GM23338 (cell line): ENCODE results near the gene RRAS. TPM values are rescaled to one million over a fixed set of nuclear protein-coding genes. Genes with fewer than 3 reads are reported as not detected.

Source experiments
- ATAC-seq: fragments of 200-7000 bp; cut with Tn5 transposase; 3 replicates; pipeline ENCODE4 v1.9.1; 2020
- DNase-seq: peaks from one replicate; pipeline ENCODE4 v3.0.0-alpha.2; 2015; ENCODE audit warnings: low spot score
- H2AFZ ChIP-seq: fragments of 200-600 bp; sonication (generic); 2 replicates; pipeline ENCODE4 v1.8.0; 2016; ENCODE audit warnings: antibody characterized with exemption, mild to moderate bottlenecking, moderate library complexity
- H3F3A ChIP-seq: fragments of 200-600 bp; sonication (generic); replicated peaks from 2 replicates; pipeline ENCODE4 v1.8.0; 2017; ENCODE audit warnings: antibody characterized with exemption, mixed run types, low read depth
- H3K27ac ChIP-seq: fragments of 200-600 bp; sonication (generic); 2 replicates; pipeline ENCODE4 v1.6.1; 2016; ENCODE audit warnings: low read depth
- H3K27me3 ChIP-seq: fragments of 200-600 bp; sonication (generic); 2 replicates; pipeline ENCODE4 v1.8.0; 2016; ENCODE audit warnings: mild to moderate bottlenecking, mixed run types, moderate library complexity; ENCODE audit not compliant: insufficient read depth
- H3K36me3 ChIP-seq: fragments of 200-600 bp; sonication (generic); 2 replicates; pipeline ENCODE4 v1.8.0; 2016; ENCODE audit warnings: mild to moderate bottlenecking; ENCODE audit not compliant: insufficient read depth
- H3K4me1 ChIP-seq: fragments of 200-600 bp; sonication (generic); 2 replicates; pipeline ENCODE4 v1.8.0; 2016; ENCODE audit warnings: mild to moderate bottlenecking, moderate library complexity; ENCODE audit not compliant: insufficient read depth
- H3K4me2 ChIP-seq: fragments of 200-600 bp; sonication (generic); 2 replicates; pipeline ENCODE4 v1.7.1; 2017; ENCODE audit warnings: mixed run types
- H3K4me3 ChIP-seq: fragments of 200-600 bp; sonication (generic); 2 replicates; pipeline ENCODE4 v1.6.1; 2016; ENCODE audit warnings: mixed run types
- H3K79me2 ChIP-seq: fragments of 200-600 bp; sonication (generic); replicated peaks from 2 replicates; pipeline ENCODE4 v1.8.0; 2017; ENCODE audit warnings: mild to moderate bottlenecking; ENCODE audit not compliant: insufficient read depth
- H3K9me2 ChIP-seq: fragments of 200-600 bp; sonication (generic); 2 replicates; pipeline ENCODE4 v1.8.0; 2017; ENCODE audit not compliant: insufficient read depth
- H4K20me1 ChIP-seq: fragments of 200-600 bp; sonication (generic); replicated peaks from 2 replicates; pipeline ENCODE4 v1.8.0; 2017; ENCODE audit warnings: mild to moderate bottlenecking; ENCODE audit not compliant: insufficient read depth
- H3K27ac Mint-ChIP-seq: 2 replicates; pipeline ENCODE4 v1.8.0; 2020; ENCODE audit warnings: inconsistent platforms, mild to moderate bottlenecking, moderate library complexity, mixed read lengths
- H3K27me3 Mint-ChIP-seq: 3 replicates; pipeline ENCODE4 v1.8.0; 2022; ENCODE audit warnings: low read depth, mild to moderate bottlenecking, moderate library complexity, mixed read lengths, inconsistent platforms; ENCODE audit not compliant: insufficient read depth, poor library complexity
- H3K36me3 Mint-ChIP-seq: 3 replicates; pipeline ENCODE4 v1.8.0; 2021; ENCODE audit warnings: low read depth, mild to moderate bottlenecking, inconsistent platforms, moderate library complexity, mixed read lengths
- H3K4me1 Mint-ChIP-seq: 3 replicates; pipeline ENCODE4 v1.8.0; 2020; ENCODE audit warnings: mild to moderate bottlenecking, inconsistent platforms, mixed read lengths
- H3K4me3 Mint-ChIP-seq: 3 replicates; pipeline ENCODE4 v1.8.0; 2021; ENCODE audit warnings: moderate library complexity, mild to moderate bottlenecking, inconsistent platforms, mixed read lengths
- H3K9me3 Mint-ChIP-seq: 3 replicates; pipeline ENCODE4 v1.8.0; 2020; ENCODE audit warnings: moderate library complexity, mild to moderate bottlenecking, inconsistent platforms, mixed read lengths
- CTCF ChIP-seq, 2 experiments: fragments of 200-600 bp in 1 of 2; sonication (generic) in 1 of 2; conservative IDR thresholded peaks; 2 replicates each; pipeline versions ENCODE4 v1.5.1 to v1.6.1; 2016 to 2017; ENCODE audit warnings: antibody characterized with exemption in 2 of 2, low read depth in 2 of 2, mild to moderate bottlenecking in 2 of 2, moderate library complexity in 1 of 2
- ETS1 ChIP-seq: IDR thresholded peaks from 2 replicates; pipeline ENCODE4 v1.6.1; 2016; ENCODE audit warnings: antibody characterized with exemption
- EZH2 ChIP-seq: fragments of 200-600 bp; sonication (generic); IDR thresholded peaks from one replicate; pipeline ENCODE4 v1.8.0; 2017; ENCODE audit warnings: antibody characterized with exemption, mild to moderate bottlenecking, low read depth; ENCODE audit not compliant: unreplicated experiment
- EZH2phosphoT487 ChIP-seq: fragments of 200-600 bp; sonication (generic); IDR thresholded peaks from one replicate; pipeline ENCODE4 v1.8.1; 2018; ENCODE audit warnings: antibody characterized with exemption; ENCODE audit not compliant: unreplicated experiment
- JUNB ChIP-seq: IDR thresholded peaks from one replicate; pipeline ENCODE4 v1.6.1; 2016; ENCODE audit warnings: antibody characterized with exemption; ENCODE audit not compliant: unreplicated experiment
- NANOG ChIP-seq: IDR thresholded peaks from 2 replicates; pipeline ENCODE4 v1.6.1; 2016; ENCODE audit warnings: antibody characterized with exemption, borderline replicate concordance
- POLR2AphosphoS5 ChIP-seq: IDR thresholded peaks from 2 replicates; pipeline ENCODE4 v1.6.1; 2016; ENCODE audit warnings: antibody characterized with exemption, low read depth
- STAT1 ChIP-seq: IDR thresholded peaks from one replicate; pipeline ENCODE4 v1.6.1; 2016; ENCODE audit warnings: antibody characterized with exemption; ENCODE audit not compliant: unreplicated experiment
- ZNF114 ChIP-seq: fragments of 250-450 bp; sonication (Bioruptor Pico); IDR thresholded peaks from 2 replicates; pipeline ENCODE4 v1.5.0; 2020; ENCODE audit warnings: mild to moderate bottlenecking, moderate library complexity
- ZNF331 ChIP-seq: fragments of 250-450 bp; sonication (Bioruptor Pico); IDR thresholded peaks from 2 replicates; pipeline ENCODE4 v1.5.0; 2020; ENCODE audit warnings: low read depth, mild to moderate bottlenecking, moderate library complexity
- ZNF462 ChIP-seq: fragments of 250-450 bp; sonication (Bioruptor Pico); IDR thresholded peaks from 2 replicates; pipeline ENCODE4 v1.5.0; 2020; ENCODE audit warnings: mild to moderate bottlenecking, moderate library complexity
- polyA plus RNA-seq: library from polyadenylated mRNA; unstranded; fragments of >200 nt; fragmentation: Nextera tagmentation; extraction: Ambion mirVana; gene quantifications from 2 replicates; pipeline ENCODE4 v1.2.1, GENCODE V29; 2016
- total RNA-seq: library from RNA; depleted of rRNA; stranded (reverse); fragments of >200 nt; shearing (Covaris generic); gene quantifications from 2 replicates; pipeline ENCODE4 v1.2.3, GENCODE V29; 2014
- TF ChIP-seq, protein P1 (sequence below): IDR thresholded peaks from one replicate; pipeline ENCODE4 v1.6.1; 2018; ENCODE audit warnings: antibody characterized with exemption; ENCODE audit not compliant: unreplicated experiment

RRAS gene
- total and polyA plus RNA-seq, 2 experiments from 2014 or later = 9.3 to 30.0 TPM

DNA sequence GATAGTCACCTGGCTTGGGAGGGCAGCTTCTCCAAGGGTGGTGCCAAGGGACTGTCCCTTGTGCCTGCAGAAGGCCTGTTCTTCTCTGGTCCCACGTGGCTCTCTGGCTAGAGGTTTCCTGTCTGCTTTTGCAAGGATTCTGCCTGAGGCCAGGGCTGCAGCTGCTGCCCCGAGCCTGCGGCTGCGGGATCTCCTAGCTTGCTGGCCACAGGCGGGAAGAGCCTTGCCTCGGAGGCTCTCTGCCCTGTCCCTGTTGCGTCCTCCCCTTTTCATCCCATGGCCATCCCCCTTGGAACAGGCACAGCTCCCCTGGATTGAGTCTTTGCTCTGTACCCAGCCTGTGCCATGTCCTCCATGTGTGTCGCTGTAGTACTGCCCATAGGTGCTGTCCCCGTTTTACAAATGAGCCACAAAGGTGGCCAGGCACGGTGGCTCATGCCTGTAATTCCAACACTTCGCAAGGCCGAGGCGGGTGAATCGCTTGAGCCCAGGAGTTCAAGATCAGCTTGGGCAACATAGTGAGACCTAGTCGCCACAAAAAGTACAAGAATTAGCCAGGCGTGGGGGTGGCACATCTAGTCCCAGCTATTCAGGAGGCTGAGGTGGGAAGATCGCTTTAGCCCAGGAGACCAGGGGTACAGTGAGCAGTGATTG lies 16.6 kb upstream of the RRAS start:
- ATAC-seq = no peak
- H3F3A ChIP-seq = peaks cover 9% of the 10 kb centered on the region; the same call in 1 of the 2 replicates
- no peaks in the 10 kb centered on the region for H3K4me1 ChIP-seq
- H3K9me3 Mint-ChIP-seq = peaks cover 19% of the 10 kb centered on the region
- H3K27ac ChIP-seq = no peak overlapping the region
- H3K4me3 ChIP-seq = no peak overlapping the region
- H4K20me1 ChIP-seq = peaks cover 6% of the 10 kb centered on the region
- no peak for DNase-seq
- H3K4me3 Mint-ChIP-seq = no peak overlapping the region; the same call in 2 of the 3 replicates
- H3K79me2 ChIP-seq = no peaks in the 10 kb centered on the region
- peaks cover 17% of the 10 kb centered on the region for H3K36me3 ChIP-seq
- H3K27ac Mint-ChIP-seq = peak overlapping the region; percentile 86; the same call in 1 of the 2 replicates
- peaks cover 81% of the 10 kb centered on the region for H3K36me3 Mint-ChIP-seq
- TF ChIP-seq EZH2phosphoT487 (no peak), EZH2 (no peak), POLR2AphosphoS5 (no peak), ETS1 (no peak), CTCF (conservative IDR thresholded peaks at IDR 0.05; ENCODE audit: low read depth in 2 of 2) (no peak), ZNF462 (CRISPR knock-in tag) (no peak), ZNF331 (CRISPR knock-in tag) (no peak), ZNF114 (CRISPR knock-in tag) (no peak), STAT1 (no peak), NANOG (no peak), JUNB (no peak)
- TF ChIP-seq, protein P1, sequence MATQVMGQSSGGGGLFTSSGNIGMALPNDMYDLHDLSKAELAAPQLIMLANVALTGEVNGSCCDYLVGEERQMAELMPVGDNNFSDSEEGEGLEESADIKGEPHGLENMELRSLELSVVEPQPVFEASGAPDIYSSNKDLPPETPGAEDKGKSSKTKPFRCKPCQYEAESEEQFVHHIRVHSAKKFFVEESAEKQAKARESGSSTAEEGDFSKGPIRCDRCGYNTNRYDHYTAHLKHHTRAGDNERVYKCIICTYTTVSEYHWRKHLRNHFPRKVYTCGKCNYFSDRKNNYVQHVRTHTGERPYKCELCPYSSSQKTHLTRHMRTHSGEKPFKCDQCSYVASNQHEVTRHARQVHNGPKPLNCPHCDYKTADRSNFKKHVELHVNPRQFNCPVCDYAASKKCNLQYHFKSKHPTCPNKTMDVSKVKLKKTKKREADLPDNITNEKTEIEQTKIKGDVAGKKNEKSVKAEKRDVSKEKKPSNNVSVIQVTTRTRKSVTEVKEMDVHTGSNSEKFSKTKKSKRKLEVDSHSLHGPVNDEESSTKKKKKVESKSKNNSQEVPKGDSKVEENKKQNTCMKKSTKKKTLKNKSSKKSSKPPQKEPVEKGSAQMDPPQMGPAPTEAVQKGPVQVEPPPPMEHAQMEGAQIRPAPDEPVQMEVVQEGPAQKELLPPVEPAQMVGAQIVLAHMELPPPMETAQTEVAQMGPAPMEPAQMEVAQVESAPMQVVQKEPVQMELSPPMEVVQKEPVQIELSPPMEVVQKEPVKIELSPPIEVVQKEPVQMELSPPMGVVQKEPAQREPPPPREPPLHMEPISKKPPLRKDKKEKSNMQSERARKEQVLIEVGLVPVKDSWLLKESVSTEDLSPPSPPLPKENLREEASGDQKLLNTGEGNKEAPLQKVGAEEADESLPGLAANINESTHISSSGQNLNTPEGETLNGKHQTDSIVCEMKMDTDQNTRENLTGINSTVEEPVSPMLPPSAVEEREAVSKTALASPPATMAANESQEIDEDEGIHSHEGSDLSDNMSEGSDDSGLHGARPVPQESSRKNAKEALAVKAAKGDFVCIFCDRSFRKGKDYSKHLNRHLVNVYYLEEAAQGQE = no peak
- no peak overlapping the region for H3K4me2 ChIP-seq
- H3K9me2 ChIP-seq = no peaks in the 10 kb centered on the region
- H3K27me3 Mint-ChIP-seq = peaks cover 19% of the 10 kb centered on the region
- peaks cover 8% of the 10 kb centered on the region for H3K4me1 Mint-ChIP-seq
- no peaks in the 10 kb centered on the region for H3K27me3 ChIP-seq
- H2AFZ ChIP-seq = no peak overlapping the region
